Measurements from ENCODE around the gene LONP2.
A peak's percentile ranks its signal among the peaks of the same experiment; 100 is the strongest.
"Not testable (repeated sequence)": the region's sequence is repeated elsewhere in the genome, so short reads cannot be mapped to it uniquely, and the experiment has no call there.

LONP2 gene

DNA sequence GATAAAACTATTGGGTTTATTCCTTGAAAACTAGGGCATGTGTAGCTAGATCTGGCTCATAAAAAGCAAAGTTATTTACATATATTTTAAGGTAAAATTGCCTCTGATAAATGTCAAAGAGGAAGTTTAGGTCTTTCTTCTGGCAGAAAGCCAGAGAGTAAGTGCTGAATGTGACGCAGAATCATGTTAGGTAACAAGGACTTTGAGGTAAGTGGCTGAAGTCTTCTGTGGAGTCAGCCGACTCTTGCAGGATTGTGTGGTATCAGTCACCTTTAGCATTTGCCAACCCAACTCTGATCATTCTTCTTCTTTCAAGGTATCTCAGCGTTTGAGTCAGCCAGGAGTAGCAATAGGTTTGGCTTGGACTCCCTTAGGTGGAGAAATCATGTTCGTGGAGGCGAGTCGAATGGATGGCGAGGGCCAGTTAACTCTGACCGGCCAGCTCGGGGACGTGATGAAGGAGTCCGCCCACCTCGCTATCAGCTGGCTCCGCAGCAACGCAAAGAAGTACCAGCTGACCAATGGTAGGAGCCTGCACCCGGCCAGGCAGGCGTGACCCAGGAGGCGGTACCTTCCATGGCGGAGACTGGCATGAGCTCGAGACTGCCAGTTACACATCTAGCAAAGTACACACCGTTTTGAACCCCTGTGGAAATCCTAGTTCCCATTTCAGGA is 103.2 kb downstream of the LONP2 start:
- no peak for DNase-seq

DNA sequence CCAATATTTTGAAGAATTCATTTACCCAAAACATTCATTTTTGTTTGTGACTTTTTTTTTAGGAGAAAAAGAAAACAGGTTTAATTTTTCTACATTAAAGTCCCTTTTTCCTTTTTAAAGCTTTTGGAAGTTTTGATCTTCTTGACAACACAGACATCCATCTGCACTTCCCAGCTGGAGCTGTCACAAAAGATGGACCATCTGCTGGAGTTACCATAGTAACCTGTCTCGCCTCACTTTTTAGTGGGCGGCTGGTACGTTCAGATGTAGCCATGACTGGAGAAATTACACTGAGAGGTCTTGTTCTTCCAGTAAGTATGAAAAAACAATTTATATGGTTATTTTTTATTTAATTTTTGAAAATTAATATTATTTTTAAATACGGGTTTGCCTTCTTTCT is 103.9 kb downstream of the LONP2 start:
- no peak for DNase-seq

DNA sequence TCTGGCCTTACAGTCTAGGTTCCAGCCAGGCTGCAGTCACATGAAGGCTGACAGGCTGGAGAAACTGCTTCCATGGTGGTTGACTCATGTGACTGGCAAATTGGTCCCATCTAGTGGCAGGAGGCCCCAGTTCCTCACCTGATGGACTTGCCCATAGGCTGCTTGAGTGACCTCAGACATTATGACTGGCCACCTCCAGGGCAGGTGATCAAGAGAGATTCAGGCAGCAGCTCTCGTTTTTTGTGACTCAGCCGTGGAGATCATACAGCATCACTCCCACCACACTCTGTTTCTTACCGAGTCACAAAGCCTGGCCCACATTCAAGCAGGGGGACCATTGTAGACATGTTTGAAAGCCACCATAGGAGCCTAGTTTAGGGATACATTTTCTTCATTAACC is 106.6 kb downstream of the LONP2 start:
- no peak for DNase-seq

DNA sequence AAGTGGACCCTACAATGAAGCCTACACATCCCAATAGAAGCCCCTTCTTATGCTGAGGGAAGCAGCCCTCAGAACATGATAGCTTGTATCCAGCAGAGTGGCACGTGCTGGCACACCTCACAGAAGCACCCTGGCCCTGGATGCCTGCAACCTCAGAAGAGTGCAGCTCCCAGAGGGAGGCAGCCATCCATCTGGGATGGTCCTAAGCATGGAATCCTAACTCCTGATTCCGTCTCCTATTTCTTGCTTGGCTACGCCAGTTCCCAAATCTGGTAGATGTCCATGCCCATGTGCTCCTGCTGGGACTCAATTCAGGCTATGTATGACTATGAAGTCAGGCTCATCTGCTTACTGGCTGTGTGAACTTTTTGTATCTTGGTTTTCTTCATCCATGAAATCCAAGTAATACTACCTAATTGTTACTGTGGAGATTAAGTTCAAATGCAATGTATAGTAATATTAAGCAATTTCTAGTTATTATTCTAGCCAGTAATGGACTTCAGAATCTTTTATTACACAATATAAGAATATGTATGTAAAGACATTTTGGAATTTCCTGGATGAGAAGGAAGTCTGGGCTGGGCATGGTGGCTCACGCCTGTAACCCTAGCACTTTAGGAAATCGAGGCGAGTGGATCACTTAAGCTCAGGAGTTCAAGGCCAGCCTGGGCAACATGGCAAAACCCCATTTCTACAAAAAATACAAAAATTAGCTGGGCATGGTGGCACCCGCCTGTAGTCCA is 108.7 kb downstream of the LONP2 start:
- DNase-seq: no peak

DNA sequence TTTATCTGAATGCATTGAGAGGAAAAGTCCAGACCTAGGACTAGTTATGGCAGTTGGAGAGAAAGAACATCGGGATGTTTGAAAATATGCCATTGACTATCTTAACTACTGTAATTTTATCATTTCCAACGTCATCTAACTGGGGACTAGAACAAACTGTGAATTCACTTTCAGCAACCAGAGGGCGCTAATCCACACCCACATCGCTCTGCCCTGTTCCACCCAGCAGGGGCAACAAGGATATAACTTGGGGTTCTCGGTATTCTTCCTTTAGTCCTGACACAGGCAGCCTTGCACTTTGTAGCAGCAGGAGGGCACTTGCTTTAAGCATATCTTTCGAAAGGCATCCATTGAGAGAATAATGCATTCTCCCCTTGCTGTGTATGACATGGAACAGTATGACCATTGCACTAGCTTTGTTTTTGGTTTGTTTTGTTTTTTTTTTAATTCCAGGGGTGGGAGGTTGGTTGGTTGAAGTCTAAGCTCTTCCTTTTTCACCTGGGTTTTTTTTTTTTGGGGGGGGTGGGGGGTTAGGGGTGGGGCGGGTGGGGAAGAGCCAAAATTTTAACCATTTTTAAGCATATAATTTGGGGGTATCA is 109.6 kb downstream of the LONP2 start:
- DNase-seq: peak; percentile 82

DNA sequence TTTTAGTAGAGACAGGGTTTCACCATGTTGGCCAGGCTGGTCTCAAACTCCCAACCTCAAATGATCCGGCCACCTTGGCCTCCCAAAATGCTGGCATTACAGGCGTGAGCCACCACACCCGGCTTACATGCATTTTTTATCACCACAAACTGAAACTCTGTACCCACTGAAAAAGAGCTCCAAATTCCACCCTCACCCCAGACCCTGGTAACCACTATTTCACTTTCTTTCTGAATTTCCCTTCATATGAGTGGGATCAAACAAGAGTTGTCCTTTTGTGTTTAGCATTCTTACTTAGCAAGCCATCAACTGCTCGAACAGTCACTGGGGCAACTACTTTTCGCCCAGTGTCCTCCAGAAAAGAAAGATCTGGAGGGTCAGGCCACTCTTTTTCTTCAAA is 110.3 kb downstream of the LONP2 start:
- DNase-seq: not testable (repeated sequence)

DNA sequence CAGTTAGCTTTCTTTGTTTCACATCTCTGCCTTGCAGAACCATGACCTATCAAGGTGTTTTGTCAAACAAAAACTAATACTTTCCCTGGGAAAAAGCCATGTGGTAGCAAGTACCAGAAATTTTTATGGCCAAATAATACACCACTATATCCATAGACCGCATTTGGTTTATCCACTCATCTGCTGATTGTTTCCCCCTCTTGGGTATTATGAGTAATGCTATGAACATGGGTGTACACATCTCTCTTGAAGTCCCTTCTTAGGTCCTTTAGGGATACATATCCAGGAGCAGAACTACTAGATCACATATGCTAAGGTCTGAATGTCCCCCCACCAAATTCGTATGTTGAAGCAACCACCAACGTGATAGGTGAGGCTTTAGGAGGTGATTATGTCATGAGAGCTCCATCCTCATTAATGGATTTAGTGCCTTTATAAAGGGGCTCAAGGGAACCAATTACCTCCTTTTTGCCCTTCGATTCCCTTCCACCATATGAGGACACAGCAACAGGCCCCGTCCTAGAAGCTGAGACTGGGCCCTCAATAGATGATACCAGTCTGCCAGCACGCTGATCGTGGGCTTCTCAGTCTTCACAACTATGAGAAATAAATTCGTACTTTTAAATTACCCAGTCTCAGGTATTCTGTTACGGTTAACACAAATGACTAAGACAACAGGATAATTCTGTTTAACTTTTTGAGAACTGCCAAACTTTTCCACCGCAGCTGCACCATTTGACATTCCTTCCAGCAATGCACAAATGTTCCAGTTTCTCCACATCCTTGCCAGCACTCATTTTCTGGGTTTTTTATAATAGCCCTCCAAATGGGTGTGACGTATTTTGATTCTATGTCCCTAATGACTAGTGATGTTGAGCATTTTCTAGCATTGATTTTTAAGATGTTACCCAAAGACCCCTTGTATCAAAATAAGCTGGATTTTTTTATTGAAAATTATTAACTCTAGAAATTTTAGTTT is 111.1 kb downstream of the LONP2 start:
- no peak for DNase-seq

DNA sequence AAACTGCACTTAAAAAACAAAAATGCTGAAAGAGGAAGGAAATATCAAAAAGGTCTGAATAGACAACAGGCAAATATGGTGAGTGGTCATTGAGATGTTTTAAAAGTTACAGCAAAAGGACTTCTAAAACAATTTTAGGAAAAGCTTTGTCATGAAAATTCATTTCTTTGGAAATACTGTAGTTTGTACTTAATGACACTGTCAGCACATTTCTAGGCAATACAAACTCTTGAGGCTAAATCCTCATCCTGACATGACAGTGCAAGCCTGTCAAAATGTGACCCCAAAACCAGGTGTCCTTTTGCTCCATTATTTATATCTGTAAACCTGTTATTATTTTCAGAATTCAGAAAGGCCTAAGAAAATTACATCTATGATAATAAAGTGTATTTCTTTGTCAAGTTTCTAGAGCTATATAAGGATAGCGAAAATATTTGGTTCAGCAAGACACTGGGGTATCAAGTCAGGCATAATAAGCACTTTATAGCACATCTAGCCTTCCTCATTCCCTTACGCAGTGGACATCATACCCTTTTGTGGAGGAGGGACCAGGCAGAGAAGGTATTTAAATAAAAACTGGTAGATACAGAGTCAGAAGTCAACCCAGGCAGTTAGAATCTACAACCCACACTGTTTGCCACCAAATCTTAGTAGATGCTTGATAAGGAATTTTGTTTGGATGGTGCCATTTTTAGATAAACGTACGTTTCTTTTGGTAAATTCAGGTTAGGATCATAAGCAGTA is 112.7 kb downstream of the LONP2 start:
- DNase-seq: no peak

DNA sequence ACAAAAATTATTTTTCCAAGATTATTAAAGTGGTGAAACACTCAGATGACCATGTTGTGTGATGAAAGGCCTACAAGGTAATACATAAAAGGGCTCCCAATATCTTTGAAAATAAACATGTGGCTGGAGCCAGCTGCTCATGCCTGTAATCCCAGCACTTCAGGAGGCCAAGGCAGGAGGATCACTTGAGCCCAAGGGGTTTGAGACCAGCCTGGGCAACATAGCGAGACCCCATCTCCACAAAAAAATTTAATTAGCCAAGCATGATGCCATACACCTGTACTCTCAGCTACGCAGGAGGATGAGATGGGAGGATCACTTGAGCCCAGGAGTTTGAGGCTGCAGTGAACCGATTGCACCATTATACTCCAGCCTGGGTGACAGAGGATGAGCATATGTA is 114.3 kb downstream of the LONP2 start:
- DNase-seq: no peak

DNA sequence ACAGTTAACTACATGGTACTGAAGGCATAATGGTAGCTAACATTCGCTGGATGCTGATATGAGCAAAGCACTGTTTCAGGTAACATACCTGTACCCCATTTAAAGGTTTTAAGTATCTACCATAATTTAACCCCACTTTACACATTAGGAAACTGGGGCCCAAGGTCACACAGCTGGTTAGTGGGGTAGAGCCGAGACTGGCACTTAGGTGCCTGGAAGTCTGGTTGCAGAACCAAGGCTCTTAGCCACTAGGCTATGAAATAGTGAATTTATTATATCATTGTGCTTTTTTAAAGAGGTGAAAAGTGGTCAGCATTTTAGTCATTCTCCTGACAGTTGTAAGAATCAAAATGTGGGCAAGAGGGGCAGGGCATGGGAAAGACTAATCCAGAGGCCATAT is 115.9 kb downstream of the LONP2 start:
- DNase-seq: no peak

DNA sequence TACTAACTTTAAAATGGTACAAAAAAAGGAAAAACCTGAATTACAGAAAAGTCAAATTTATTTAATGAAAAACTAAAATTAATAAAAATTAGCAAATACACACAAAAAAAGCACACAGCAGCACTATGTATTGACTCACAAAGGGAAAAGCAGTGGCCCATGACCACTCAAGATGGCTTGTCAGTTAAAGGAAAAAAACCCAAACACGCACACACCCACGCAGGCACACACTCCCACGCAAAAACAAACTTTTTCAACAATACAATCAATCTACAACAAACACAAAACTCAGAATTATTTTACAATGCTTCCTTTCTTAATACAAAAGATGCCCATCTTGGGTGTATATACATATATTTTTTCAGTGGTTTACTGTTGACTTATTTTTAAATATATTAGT is 116.9 kb downstream of the LONP2 start:
- DNase-seq: no peak

DNA sequence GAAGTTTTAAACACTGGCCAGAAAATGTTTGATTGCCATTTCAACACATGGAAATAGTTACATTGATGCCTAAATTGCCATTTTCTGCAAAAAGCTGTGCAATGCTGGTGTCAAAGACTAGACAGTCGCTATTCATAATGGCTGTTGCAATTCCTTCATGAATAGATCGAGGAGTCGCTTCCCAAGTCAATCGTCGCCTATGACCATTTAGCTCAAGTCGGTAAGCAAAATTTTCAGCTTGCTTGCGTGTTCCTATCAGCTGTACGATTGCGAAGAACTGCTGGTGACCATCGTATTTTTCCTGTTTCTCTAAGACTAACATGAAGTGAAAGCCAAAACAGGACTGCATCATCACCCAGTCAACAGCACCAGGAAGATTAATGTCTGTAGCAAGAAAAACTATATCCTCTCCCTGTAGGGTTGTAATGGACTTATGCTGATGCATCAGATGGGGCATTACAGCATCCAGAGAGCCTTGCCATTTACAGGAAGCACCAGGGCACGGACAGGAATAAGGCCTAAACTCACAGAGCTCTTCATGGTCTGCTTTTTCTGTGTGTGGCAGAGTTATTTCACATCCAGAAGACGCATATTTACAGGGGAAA is 117.5 kb downstream of the LONP2 start:
- no peak for DNase-seq

DNA sequence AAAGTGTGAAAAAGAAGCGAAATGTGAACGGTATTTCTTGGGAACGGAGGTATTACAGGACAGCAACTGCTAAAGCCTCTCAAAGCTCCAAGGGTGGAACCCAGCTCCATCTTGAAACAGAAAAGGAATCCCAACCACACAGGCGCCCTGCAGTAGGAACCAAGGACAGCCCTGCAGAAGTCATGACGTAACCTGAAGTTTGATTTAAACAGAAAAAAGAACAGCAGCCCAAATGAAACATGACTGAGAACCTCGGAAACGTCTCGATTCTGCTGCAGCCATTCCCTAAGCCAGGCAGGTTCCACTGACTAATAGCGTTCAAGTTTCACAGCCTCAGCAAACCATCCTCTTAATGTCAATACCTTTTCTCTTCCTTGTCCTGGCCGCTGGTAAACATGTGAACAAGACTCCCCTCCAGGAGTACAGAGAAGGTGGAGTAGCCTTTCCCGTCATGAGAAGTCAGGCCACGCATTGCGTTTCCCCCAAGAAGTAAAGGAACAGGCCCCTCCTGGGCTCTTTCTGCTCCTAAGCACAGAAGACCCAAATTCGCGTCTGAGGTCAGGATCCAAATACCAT is 121.0 kb downstream of the LONP2 start:
- DNase-seq: no peak

DNA sequence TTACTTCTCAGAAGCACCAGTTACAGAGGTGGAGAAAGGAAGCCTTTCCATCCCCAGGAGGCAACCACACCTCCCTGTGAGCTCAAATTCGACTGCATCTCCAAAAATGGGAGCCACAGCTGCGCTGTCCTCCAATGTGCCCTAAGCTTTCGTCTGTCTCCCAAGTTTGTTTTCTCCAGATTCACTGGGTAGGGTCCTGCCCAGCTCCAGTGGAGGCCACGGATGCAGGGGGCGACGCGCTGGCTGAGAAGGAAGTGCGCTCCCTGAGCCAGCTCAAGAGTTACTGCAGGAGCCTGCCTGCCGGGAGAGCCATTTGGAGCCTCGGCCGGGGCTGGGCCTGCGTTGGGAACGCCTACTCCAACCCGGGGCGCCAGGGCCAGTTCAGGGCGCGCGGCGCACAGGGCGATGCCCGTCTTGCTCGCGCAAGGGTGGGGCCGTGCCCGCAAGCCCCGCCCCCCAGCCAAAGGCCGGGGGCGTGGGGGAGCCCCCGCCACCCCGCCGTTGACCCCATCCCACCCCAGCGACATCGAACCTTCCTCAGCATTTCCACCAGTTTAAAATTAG is 121.6 kb downstream of the LONP2 start:
- DNase-seq: peak; percentile 76

DNA sequence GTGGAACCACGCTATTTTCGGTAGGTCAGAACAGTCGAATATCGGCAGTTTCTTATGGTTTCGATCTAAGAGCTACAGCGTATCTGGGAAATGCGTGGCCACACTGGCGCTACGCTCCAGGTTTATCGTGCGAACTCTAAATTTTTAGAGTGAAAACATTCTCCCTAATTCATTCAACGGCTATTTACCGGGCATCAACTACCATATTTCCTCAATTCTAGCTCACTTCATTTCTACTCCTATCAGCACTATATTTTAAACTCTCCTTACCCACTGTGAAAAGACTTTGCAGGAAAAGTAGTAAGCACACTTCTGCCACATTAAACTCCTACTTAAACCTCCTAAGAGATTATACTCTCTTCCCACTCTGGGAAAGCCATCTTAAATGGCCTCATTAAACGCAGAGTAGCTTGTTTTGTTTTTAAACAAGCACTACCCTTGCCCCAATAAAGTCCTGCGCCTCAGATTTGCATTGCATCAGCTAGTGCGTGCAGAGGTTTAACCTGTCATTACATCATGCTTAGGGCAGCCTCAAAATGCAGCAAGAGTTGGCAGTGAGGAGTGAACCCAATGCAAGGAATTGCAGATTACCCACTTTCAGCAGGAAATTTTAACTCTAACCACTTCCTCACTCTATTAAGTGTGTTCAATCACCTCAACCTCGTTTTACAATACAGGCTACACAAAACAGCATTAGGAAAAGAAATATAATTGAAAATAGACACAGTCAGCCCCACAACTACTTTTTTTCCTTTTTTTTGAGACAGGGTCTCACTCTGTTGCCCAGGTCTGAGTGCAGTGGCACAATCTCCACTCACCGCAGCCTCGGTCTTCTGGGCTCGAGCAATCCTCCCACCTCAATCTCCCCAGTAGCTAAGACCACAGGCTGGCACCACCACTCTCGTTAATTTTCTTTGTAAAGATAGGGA is 122.3 kb downstream of the LONP2 start:
- DNase-seq: peak; percentile 68

DNA sequence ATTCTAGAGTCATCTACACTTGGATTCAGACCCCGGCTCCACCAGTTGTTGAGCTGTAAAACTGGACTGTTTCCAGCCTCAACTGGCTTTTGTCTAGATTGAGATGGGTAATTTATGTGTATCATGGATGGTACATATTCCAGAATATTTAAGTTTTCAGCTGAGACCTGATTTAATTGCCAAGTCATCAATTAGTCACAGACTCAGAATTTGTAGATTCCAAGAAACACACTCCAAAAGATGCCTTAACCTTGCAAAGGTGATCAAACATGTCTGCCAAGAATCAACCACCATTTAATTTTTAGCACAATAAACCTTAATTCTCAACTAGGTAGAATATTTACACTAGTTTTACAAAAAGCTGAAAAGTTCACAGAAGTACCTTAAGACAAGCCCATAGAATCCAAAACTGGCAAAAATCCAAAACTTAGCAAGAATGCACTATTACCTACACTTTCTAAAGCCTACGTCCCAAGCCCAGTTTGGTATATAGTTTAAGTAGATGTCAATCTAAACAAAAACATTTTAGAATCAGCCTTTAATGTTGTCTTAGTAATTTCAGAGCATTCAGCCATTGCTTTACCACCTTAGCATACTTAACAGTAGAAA is 123.4 kb downstream of the LONP2 start:
- DNase-seq: no peak

DNA sequence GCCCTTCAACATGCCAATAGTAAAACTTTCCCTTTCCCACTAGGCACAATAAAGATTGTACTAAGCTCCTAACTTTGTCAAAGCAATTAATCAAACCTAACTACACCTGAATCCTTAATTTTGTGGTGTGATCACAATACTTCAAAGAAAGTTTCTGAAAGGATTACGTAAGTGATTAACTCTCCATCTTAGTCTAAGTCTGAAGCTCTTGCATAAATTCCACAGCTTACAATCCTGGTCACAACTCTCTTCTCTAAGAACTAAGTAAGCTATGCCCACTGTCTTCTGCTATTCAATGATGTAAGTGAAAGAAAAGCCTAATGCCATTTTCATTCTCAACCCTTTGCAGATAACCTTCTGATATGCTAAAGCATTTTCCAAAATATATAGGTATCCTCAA is 125.7 kb downstream of the LONP2 start:
- no peak for DNase-seq

DNA sequence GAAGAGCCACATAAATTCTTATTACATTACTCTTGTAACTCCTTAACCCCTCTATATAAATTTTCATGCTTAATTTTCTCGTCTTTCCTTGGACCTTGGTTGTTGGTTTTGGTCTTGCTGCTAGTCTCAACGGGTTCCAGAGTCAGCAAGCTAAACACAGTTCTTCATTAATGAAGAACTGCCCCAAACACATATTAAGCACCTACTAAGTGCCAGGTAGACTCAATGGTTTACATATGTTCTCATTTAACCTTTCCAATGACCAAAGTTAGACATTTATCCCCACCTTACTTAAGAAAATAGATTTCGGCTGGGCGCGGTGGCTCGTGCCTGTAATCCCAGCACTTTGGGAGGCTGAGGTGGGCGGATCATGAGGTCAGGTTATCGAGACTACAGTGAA is 126.1 kb downstream of the LONP2 start:
- no peak for DNase-seq

DNA sequence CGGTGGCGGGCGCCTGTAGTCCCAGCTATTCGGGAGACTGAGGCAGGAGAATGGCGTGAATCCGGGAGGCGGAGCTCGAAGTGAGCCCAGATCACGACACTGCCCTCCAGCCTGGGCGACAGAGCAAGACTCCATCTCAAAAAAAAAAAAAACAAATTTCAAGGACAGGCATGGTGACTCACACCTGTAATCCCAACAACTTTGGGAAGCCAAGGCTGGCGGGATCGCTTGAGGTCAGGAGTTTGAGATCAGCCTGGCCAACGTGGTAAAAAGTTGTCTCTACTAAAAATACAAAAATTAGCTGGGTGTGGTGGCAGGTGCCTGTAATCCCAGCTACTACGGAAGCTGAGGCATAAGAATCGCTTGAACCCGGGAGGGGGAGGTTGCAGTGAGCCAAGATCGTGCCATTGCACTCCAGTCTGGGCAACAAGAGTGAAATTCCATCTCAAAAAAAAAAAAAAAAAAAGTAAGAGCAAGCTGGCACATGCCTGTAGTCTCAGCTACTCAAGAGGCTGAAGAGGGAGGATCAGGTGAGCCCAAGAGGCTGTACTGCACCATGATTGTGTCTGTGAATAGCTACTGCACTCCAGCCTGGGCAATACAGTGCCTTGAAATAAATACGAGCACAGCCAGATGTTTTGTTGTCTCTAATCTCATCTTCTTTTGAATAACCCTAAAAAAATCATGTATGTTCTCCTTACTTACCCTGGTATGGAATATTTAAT is 126.7 kb downstream of the LONP2 start:
- DNase-seq: not testable (repeated sequence)

All from CD4-positive, alpha-beta T cell treated with Interleukin-17A for 1 hour (primary cell).